Neuron (in vitro differentiated cells): ENCODE results near the gene TKTL1.

ENCODE experiments used
- H2AFZ ChIP-seq: one replicate; pipeline ENCODE4 v1.6.1; 2013; ENCODE audit warnings: low read depth, mild to moderate bottlenecking, inconsistent platforms, low read length, moderate library complexity
- H3K27me3 ChIP-seq: one replicate; pipeline ENCODE4 v1.6.1; 2013; ENCODE audit warnings: low read length; ENCODE audit not compliant: insufficient read depth
- H3K36me3 ChIP-seq: one replicate; pipeline ENCODE4 v1.6.1; 2013; ENCODE audit warnings: low read length; ENCODE audit not compliant: insufficient read depth
- H3K4me1 ChIP-seq: one replicate; pipeline ENCODE4 v1.6.1; 2013; ENCODE audit warnings: low read length; ENCODE audit not compliant: insufficient read depth
- H3K4me3 ChIP-seq: 2 replicates; pipeline ENCODE4 v1.5.1; 2013; ENCODE audit warnings: mild to moderate bottlenecking, low read length, moderate library complexity
- H3K9me3 ChIP-seq: one replicate; pipeline ENCODE4 v1.6.1; 2013; ENCODE audit warnings: low read length

TKTL1 gene

GRCh38 chrX:154353172-154353843, 57.7 kb downstream of the TKTL1 start:
- Histone ChIP-seq H3K27me3 (peaks cover 2% of the 10 kb centered on the region), H2AFZ (no peak overlapping the region), H3K9me3 (no peaks in the 10 kb centered on the region), H3K4me3 (no peak overlapping the region), H3K36me3 (peaks cover 69% of the 10 kb centered on the region), H3K4me1 (no peaks in the 10 kb centered on the region)

DNA sequence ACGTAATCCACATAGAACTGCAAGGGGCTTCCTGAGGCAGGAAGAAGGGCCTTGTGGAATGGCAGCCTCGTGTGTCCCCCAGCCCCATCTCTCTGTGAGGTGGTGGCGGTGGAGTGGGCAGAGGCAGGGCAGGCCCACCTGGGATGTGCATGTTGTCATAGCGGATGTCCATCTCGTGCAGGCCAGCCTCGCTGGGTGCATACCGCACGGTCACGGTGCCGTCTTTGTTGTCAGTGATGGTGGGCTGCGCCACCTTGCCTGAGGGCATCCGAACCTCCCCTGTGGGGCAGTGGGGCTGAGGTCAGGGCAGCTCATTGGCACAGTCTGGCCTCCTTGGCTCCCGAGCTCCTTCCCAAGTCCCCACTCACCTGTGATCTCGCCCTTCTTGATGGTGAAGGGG, 58.4 kb downstream of the TKTL1 start:
- Histone ChIP-seq H3K9me3 (no peaks in the 10 kb centered on the region), H2AFZ (no peak overlapping the region), H3K4me1 (no peaks in the 10 kb centered on the region), H3K36me3 (peaks cover 71% of the 10 kb centered on the region), H3K27me3 (peaks cover 2% of the 10 kb centered on the region), H3K4me3 (no peak overlapping the region)

- H3K4me3 ChIP-seq, result no peak overlapping the region
Measured at GRCh38 chrX:154354516-154354915, 58.9 kb downstream of the TKTL1 start.

DNA sequence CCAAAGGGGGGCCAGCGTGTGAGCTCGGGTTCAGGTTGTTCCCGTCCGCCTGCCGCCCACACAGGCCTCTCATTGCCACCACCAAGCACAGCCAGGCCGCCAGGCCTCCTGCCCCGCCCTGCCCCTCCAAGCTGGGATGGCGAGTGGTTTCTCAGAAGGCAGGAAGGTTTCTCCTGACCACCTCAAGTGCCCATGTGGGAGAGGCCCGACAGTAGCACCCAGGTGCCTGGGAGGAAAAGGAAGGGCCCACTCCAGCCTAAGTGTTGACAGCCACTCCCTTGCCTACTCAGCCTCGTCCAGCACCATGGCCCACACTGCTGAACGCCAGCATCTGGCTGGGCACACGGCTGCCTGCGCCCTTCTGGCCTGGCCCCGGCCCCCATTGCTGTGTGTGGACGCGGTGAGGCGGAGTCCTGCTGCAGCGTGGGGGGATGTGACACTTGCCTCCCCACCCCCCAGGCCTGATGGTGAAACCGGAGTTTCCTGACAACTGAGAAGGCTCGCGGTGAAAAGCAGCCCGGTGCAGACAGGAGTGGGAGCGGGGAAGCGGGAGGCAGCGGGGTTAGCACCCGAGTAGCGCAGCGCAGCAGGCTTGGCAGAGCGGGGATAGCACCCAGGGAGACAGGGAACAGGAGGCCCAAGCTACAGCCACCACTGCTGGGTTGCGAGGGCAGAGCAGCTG, 59.6 kb downstream of the TKTL1 start:
- Histone ChIP-seq H2AFZ (no peak overlapping the region), H3K9me3 (no peaks in the 10 kb centered on the region), H3K4me1 (no peaks in the 10 kb centered on the region), H3K27me3 (peaks cover 2% of the 10 kb centered on the region), H3K4me3 (no peak overlapping the region), H3K36me3 (peaks cover 78% of the 10 kb centered on the region)

More at GRCh38 chrX:154354516-154354915, 58.9 kb downstream of the TKTL1 start:
- Histone ChIP-seq H2AFZ (no peak overlapping the region), H3K27me3 (peaks cover 2% of the 10 kb centered on the region), H3K36me3 (peaks cover 76% of the 10 kb centered on the region), H3K4me1 (no peaks in the 10 kb centered on the region), H3K9me3 (no peaks in the 10 kb centered on the region)

GRCh38 chrX:154355776-154356140, 60.2 kb downstream of the TKTL1 start:
- Histone ChIP-seq H2AFZ (no peak overlapping the region), H3K9me3 (no peaks in the 10 kb centered on the region), H3K36me3 (peaks cover 77% of the 10 kb centered on the region)

GRCh38 chrX:154356596-154356995, 61.0 kb downstream of the TKTL1 start:
- no peak overlapping the region for H3K4me3 ChIP-seq
- no peak overlapping the region for H2AFZ ChIP-seq
- peaks cover 2% of the 10 kb centered on the region for H3K27me3 ChIP-seq
- H3K9me3 ChIP-seq, result no peaks in the 10 kb centered on the region
- no peaks in the 10 kb centered on the region for H3K4me1 ChIP-seq
- H3K36me3 ChIP-seq, result peaks cover 76% of the 10 kb centered on the region

More at GRCh38 chrX:154355776-154356140, 60.2 kb downstream of the TKTL1 start:
- no peak overlapping the region for H3K4me3 ChIP-seq
- no peaks in the 10 kb centered on the region for H3K4me1 ChIP-seq
- peaks cover 2% of the 10 kb centered on the region for H3K27me3 ChIP-seq

GRCh38 chrX:154357205-154357604, 61.6 kb downstream of the TKTL1 start:
- H3K4me1 ChIP-seq, result no peaks in the 10 kb centered on the region
- no peak overlapping the region for H2AFZ ChIP-seq
- H3K4me3 ChIP-seq, result no peak overlapping the region
- H3K9me3 ChIP-seq, result no peaks in the 10 kb centered on the region
- H3K27me3 ChIP-seq, result peaks cover 2% of the 10 kb centered on the region
- H3K36me3 ChIP-seq, result peaks cover 76% of the 10 kb centered on the region

GRCh38 chrX:154358011-154358410, 62.4 kb downstream of the TKTL1 start:
- H3K4me3 ChIP-seq, result no peak overlapping the region
- no peaks in the 10 kb centered on the region for H3K4me1 ChIP-seq
- peaks cover 2% of the 10 kb centered on the region for H3K27me3 ChIP-seq
- H3K9me3 ChIP-seq, result no peaks in the 10 kb centered on the region
- H2AFZ ChIP-seq, result no peak overlapping the region
- H3K36me3 ChIP-seq, result peaks cover 75% of the 10 kb centered on the region

GRCh38 chrX:154358829-154359228, 63.2 kb downstream of the TKTL1 start:
- peaks cover 2% of the 10 kb centered on the region for H3K27me3 ChIP-seq
- H3K4me3 ChIP-seq, result no peak overlapping the region
- H3K4me1 ChIP-seq, result no peaks in the 10 kb centered on the region
- H2AFZ ChIP-seq, result no peak overlapping the region
- no peaks in the 10 kb centered on the region for H3K9me3 ChIP-seq
- peaks cover 70% of the 10 kb centered on the region for H3K36me3 ChIP-seq

GRCh38 chrX:154359362-154360154, 64.0 kb downstream of the TKTL1 start:
- no peaks in the 10 kb centered on the region for H3K9me3 ChIP-seq
- H2AFZ ChIP-seq, result no peak overlapping the region
- peaks cover 71% of the 10 kb centered on the region for H3K36me3 ChIP-seq
- no peaks in the 10 kb centered on the region for H3K4me1 ChIP-seq
- no peak overlapping the region for H3K4me3 ChIP-seq
- H3K27me3 ChIP-seq, result peaks cover 2% of the 10 kb centered on the region

- peaks cover 2% of the 10 kb centered on the region for H3K27me3 ChIP-seq
- H2AFZ ChIP-seq, result no peak overlapping the region
- H3K9me3 ChIP-seq, result no peaks in the 10 kb centered on the region
- no peaks in the 10 kb centered on the region for H3K4me1 ChIP-seq
- peaks cover 76% of the 10 kb centered on the region for H3K36me3 ChIP-seq
- H3K4me3 ChIP-seq, result no peak overlapping the region
Measured at GRCh38 chrX:154360155-154360713, 64.6 kb downstream of the TKTL1 start.

DNA sequence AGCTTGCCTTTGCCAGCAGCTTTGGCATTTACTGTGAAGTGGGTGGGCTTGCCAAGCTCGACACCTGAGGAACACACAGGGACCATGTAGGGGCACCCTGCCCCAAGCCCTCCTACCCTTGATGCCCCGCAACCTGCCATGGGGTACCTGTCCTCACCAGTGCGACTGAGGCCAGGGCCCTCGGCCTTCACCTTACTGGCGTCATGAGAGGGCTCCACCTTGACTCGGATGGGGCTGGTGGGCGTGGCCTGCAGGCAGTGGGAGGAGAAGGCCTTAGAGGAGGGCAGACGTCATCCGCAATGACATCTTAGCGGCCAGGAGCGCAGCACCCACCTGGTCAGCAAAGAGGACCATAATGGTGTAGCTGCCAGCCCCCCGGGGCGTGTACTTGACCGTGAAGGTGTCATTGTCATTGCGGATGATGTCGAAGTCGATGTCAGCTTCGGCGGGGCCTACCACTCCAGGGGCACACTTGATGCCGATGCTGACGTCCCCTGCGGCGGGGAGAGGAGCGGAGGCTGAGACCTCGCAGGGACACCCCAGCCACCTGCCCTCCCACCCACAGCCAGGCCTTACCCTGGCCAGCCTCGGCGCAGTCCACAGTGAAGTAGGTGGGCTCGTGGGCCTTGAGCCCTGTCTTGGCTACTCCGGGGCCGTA, 66.6 kb downstream of the TKTL1 start:
- Histone ChIP-seq H3K4me1 (no peaks in the 10 kb centered on the region), H3K27me3 (peaks cover 2% of the 10 kb centered on the region), H2AFZ (no peak overlapping the region), H3K4me3 (no peak overlapping the region), H3K9me3 (no peaks in the 10 kb centered on the region), H3K36me3 (peaks cover 79% of the 10 kb centered on the region)
